Tracheal epithelial cell (primary cell): ENCODE data around the gene ZNF487. TPM values are rescaled to one million over a fixed set of nuclear protein-coding genes. Genes with fewer than 3 reads are reported as not detected.

Experiments
- total RNA-seq: library from RNA; depleted of rRNA; stranded (reverse); fragments of >200 nt; gene quantifications from 2 replicates; pipeline ENCODE4 v1.2.1, GENCODE V29; 2014

Gene ZNF487
- 0.96 and 2.6 TPM in 2 replicates for total RNA-seq

GRCh38 chr10:43436291-43437140 lies at the start of gene ZNF487:
TSS of gene ZNF487 (plus strand) at chr10:43437111. CDS start at chr10:43475814, 38,703 bp downstream.

GRCh38 chr10:43408710-43409384 lies 28.1 kb upstream of the ZNF487 start, which contains the start of gene HNRNPF:
TSS of gene HNRNPF (minus strand) at chr10:43409186. CDS start at chr10:43387884, 21,302 bp downstream.

Other genes starting within 250 kb of the ZNF487 start
- 22.9 and 25.6 TPM in 2 replicates for gene RASGEF1A, start 170.0 kb upstream of the ZNF487 start, total RNA-seq
- gene FXYD4, start 65.5 kb upstream of the ZNF487 start, total RNA-seq, result not detected in 2 replicates
- gene HNRNPF, start 27.9 kb upstream of the ZNF487 start, total RNA-seq, result 269 and 280 TPM in 2 replicates
- 1.2 and 1.9 TPM in 2 replicates for gene ZNF239, start 137.5 kb downstream of the ZNF487 start, total RNA-seq
- gene ZNF485, start 169.3 kb downstream of the ZNF487 start, total RNA-seq, result 5.8 and 6.8 TPM in 2 replicates
- 27.3 and 29.2 TPM in 2 replicates for gene ZNF32, start 211.8 kb downstream of the ZNF487 start, total RNA-seq